Bronchial epithelial cell (primary cell): ENCODE measurements around the gene MFSD11. TPM values are rescaled to one million over a fixed set of nuclear protein-coding genes. Genes with fewer than 3 reads are reported as not detected.

Source experiments
- DNase-seq: peaks from one replicate; pipeline ENCODE4 v3.0.0-alpha.2; 2010; ENCODE audit warnings: low read depth
- FAIRE-seq: peaks from 2 replicates; lab custom pipeline; 2011; peaks lifted over from hg19 to GRCh38; lab: Jason Lieb, UNC
- H3K27me3 ChIP-seq: 2 replicates; pipeline ENCODE4 v1.5.1; 2011; ENCODE audit warnings: low read length; ENCODE audit not compliant: control insufficient read depth, insufficient read depth
- H3K36me3 ChIP-seq: 2 replicates; pipeline ENCODE4 v1.5.1; 2011; ENCODE audit warnings: low read length; ENCODE audit not compliant: control insufficient read depth, insufficient read depth
- H3K4me3 ChIP-seq: 2 replicates; pipeline ENCODE4 v1.5.1; 2011; ENCODE audit warnings: mild to moderate bottlenecking, low read depth, low read length, control low read depth
- total RNA-seq: library from RNA; depleted of rRNA; stranded (reverse); fragments of >200 nt; gene quantifications from 2 replicates; pipeline ENCODE4 v1.2.1, GENCODE V29; 2014
- TF ChIP-seq, protein P1 (sequence below): IDR thresholded peaks from 2 replicates; pipeline ENCODE4 v1.5.1; 2011; ENCODE audit warnings: mild to moderate bottlenecking, moderate library complexity, low read length, control low read depth, inconsistent platforms; ENCODE audit not compliant: insufficient read depth, severe bottlenecking

Gene MFSD11
- total RNA-seq, 1 donor from 2014 or later: 17.1 TPM

DNA sequence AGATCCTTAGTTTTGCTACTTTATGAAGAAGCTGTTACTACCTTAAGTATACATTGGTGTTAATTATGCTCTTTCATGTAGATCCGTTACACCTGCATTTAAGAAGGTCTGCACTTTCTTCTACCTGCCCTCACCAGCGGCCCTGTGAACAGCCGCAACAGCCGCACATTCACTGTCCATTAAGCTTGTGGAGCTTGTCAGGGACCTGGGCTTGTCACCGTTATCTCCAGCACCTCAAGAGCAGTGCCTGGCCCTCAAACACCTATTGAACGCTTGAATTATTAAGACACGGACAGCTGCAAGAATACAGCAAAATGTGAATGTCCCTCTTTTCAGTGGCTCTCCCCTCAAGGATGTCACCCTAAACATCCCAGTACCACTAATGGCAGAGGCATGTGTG lies 24.2 kb upstream of the MFSD11 start:
- H3K36me3 ChIP-seq: peaks cover 6% of the 10 kb centered on the region
- no peak for FAIRE-seq
- no peak overlapping the region for H3K4me3 ChIP-seq
- TF ChIP-seq, protein P1, sequence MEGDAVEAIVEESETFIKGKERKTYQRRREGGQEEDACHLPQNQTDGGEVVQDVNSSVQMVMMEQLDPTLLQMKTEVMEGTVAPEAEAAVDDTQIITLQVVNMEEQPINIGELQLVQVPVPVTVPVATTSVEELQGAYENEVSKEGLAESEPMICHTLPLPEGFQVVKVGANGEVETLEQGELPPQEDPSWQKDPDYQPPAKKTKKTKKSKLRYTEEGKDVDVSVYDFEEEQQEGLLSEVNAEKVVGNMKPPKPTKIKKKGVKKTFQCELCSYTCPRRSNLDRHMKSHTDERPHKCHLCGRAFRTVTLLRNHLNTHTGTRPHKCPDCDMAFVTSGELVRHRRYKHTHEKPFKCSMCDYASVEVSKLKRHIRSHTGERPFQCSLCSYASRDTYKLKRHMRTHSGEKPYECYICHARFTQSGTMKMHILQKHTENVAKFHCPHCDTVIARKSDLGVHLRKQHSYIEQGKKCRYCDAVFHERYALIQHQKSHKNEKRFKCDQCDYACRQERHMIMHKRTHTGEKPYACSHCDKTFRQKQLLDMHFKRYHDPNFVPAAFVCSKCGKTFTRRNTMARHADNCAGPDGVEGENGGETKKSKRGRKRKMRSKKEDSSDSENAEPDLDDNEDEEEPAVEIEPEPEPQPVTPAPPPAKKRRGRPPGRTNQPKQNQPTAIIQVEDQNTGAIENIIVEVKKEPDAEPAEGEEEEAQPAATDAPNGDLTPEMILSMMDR: no peak
- H3K27me3 ChIP-seq: no peaks in the 10 kb centered on the region
- DNase-seq: no peak

DNA sequence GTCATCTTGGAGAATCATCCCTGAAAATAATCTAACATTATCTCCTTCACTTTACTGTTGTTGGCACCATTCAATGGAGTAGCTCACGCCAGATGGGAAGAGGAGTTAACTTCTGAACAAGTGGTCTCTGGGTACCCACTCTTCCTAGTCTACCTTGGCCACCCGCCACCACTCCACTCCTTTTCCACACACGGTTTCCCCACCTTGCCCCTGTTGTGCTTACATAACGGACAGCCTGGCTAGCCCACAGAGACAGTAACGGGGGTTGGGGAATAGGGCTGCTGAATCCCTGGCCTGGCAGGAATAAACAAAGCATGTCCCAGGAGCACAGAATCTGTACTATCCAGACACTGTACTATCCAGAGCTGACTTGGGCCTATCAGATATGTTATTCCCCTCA lies 23.6 kb upstream of the MFSD11 start:
- no peak for FAIRE-seq
- Histone ChIP-seq H3K4me3 (no peak overlapping the region), H3K36me3 (peaks cover 7% of the 10 kb centered on the region), H3K27me3 (no peaks in the 10 kb centered on the region)
- DNase-seq: no peak
- TF ChIP-seq, protein P1: no peak

DNA sequence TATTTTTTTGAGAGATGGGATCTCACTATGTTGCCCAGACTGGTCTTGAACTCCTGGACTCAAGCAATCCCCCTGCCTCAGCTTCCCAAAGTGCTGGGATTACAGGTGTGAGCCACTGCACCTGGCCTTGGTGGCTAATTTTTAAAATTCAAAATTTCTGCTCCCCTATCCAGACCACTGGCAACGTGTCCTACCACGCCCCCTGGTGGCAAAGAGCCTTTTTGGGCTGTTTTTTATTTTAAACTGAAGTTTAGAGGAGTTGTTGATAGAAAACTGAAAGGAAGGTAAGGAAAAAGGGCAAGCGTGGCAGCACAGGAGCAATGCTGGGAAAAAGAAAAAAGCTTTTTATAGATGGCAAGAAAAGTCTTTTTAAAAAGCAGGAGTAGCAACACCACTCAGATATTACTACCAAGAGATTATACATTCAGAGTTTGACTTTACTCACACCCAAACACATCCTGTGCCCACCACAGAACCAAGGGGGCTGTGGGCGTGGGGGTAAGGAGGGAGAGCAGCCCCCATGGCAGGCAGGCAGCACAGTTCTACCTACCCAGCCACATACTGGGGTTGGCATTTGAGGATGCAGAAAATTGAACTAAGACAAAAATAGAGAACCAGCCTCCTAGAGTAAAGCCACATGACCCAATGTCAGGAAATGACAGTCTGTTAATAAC lies 23.0 kb upstream of the MFSD11 start:
- FAIRE-seq: no peak
- no peaks in the 10 kb centered on the region for H3K27me3 ChIP-seq
- DNase-seq: no peak
- peaks cover 10% of the 10 kb centered on the region for H3K36me3 ChIP-seq
- H3K4me3 ChIP-seq: no peak overlapping the region
- TF ChIP-seq, protein P1: peak; percentile 57

DNA sequence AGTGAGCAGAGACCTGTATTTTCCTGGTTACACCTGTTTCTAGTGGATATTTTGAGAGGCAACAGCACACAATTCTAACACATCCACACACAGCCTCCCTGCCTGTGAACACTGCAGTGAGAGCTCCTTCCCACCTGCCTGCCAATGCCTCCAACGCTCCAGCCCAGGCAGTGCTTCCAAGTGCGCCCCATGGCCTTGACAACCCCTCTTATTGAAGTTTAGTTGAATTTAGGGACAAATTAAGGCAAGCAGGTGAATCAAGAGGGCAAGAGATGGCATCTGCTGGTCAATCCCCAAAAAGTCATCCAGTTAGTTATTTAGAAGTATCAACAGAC lies 22.5 kb upstream of the MFSD11 start:
- no peaks in the 10 kb centered on the region for H3K27me3 ChIP-seq
- no peak for FAIRE-seq
- no peak for DNase-seq
- H3K36me3 ChIP-seq: peaks cover 15% of the 10 kb centered on the region
- no peak overlapping the region for H3K4me3 ChIP-seq
- TF ChIP-seq, protein P1: no peak

DNA sequence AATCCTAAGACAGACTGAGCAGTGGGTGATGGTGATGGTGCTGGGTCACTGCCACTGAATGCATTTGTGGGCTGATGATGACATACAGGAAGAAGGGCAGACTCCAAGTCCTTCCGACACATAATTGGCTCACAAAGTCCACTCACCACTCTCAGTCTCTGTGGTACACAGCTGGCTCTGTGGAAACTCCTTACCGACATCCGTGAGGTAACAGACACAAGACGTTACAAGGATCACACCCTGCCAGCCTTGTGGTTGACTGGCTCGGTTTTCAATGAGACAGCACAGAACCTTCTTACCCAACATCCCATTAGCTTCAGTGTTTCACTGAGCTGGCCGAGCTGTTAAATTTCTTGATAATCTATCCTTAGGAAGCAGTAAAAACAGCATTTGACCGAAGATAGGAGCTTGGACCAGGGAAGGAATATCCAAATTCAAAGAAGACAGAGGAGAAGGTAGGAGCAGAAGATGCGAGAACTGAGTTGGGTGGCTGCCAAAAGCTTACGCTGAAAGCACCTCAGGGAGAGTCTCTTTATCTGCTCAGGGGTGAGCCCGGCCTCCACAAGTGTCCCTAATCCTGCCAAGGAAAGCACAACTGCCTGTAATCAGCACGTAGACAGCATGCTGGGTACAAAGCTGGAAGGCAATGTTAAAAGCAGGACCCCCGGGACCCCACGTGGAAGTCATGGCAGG lies 21.6 kb upstream of the MFSD11 start:
- H3K36me3 ChIP-seq: peaks cover 16% of the 10 kb centered on the region
- FAIRE-seq: peak; percentile 66
- TF ChIP-seq, protein P1: no peak
- no peak overlapping the region for H3K4me3 ChIP-seq
- no peaks in the 10 kb centered on the region for H3K27me3 ChIP-seq
- peak; percentile 68 for DNase-seq
